ENCODE measurements around the gene ACBD3.

DNA sequence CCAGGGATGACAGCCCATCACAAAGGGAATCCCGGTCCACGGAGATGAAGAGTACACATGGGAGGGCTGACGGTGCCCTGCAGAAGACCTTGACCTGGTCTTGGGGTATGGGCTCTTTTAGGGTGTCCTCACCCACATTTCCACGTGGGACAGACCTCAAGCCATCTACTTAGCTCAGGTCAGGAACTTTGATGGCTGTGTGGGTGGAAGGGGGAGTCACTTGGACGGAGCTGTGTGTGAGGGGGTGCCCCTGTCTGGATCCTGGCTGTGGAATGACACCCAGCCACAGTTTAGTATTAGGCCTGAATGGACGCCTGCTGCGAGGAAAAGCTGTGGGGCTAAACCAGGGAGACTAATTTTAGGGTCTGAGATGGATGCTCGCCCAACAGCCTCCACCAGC, 26.0 kb upstream of the ACBD3 start:
- TF ChIP-seq, protein P1, sequence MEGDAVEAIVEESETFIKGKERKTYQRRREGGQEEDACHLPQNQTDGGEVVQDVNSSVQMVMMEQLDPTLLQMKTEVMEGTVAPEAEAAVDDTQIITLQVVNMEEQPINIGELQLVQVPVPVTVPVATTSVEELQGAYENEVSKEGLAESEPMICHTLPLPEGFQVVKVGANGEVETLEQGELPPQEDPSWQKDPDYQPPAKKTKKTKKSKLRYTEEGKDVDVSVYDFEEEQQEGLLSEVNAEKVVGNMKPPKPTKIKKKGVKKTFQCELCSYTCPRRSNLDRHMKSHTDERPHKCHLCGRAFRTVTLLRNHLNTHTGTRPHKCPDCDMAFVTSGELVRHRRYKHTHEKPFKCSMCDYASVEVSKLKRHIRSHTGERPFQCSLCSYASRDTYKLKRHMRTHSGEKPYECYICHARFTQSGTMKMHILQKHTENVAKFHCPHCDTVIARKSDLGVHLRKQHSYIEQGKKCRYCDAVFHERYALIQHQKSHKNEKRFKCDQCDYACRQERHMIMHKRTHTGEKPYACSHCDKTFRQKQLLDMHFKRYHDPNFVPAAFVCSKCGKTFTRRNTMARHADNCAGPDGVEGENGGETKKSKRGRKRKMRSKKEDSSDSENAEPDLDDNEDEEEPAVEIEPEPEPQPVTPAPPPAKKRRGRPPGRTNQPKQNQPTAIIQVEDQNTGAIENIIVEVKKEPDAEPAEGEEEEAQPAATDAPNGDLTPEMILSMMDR (IDR thresholded peaks at IDR 0.05) = no peak
- no peak for TF ChIP-seq POLR2A (IDR thresholded peaks at IDR 0.05)
